HEK293 (cell line): Measurements from ENCODE around the gene PARP6.

Experiments
- HOXC10 ChIP-seq: sonication (generic); formaldehyde crosslinking; IDR thresholded peaks from 2 replicates; pipeline ENCODE4 v1.8.1; 2023; ENCODE audit warnings: mild to moderate bottlenecking, missing genetic modification reagents
- OVOL3 ChIP-seq: fragments of 450-650 bp; formaldehyde crosslinking; IDR thresholded peaks from 2 replicates; pipeline ENCODE4 v1.5.1; 2016; ENCODE audit warnings: missing biosample characterization, missing genetic modification characterization
- YY2 ChIP-seq: fragments of 450-650 bp; formaldehyde crosslinking; IDR thresholded peaks from 2 replicates; pipeline ENCODE4 v1.5.1; 2016; ENCODE audit warnings: missing biosample characterization, missing genetic modification characterization
- ZBTB44 ChIP-seq: fragments of 450-650 bp; IDR thresholded peaks from 2 replicates; pipeline ENCODE4 v1.5.1; 2018; ENCODE audit warnings: missing biosample characterization, mild to moderate bottlenecking, missing genetic modification characterization
- ZBTB49 ChIP-seq: fragments of 450-650 bp; formaldehyde crosslinking; IDR thresholded peaks from 2 replicates; pipeline ENCODE4 v1.5.1; 2016; ENCODE audit warnings: missing biosample characterization, missing genetic modification characterization, low read depth
- ZEB2 ChIP-seq: fragments of 450-650 bp; formaldehyde crosslinking; IDR thresholded peaks from 2 replicates; pipeline ENCODE4 v1.5.1; 2016; ENCODE audit warnings: missing biosample characterization, missing genetic modification characterization
- ZNF114 ChIP-seq: fragments of 450-650 bp; formaldehyde crosslinking; IDR thresholded peaks from 2 replicates; pipeline ENCODE4 v1.5.0; 2017; ENCODE audit warnings: missing biosample characterization, missing genetic modification characterization
- ZNF202 ChIP-seq: fragments of 450-650 bp; formaldehyde crosslinking; IDR thresholded peaks from 2 replicates; pipeline ENCODE4 v1.5.1; 2016; ENCODE audit warnings: missing biosample characterization, missing genetic modification characterization, borderline replicate concordance
- ZNF211 ChIP-seq: fragments of 450-650 bp; formaldehyde crosslinking; IDR thresholded peaks from 2 replicates; pipeline ENCODE4 v1.5.1; 2016; ENCODE audit warnings: low read depth, missing biosample characterization, missing genetic modification characterization
- ZNF521 ChIP-seq: fragments of 450-650 bp; formaldehyde crosslinking; IDR thresholded peaks from 2 replicates; pipeline ENCODE4 v1.5.1; 2017; ENCODE audit warnings: missing biosample characterization, mild to moderate bottlenecking, missing genetic modification characterization
- ZNF549 ChIP-seq: fragments of 450-650 bp; IDR thresholded peaks from 2 replicates; pipeline ENCODE4 v1.5.1; 2018; ENCODE audit warnings: missing biosample characterization, missing genetic modification characterization, mild to moderate bottlenecking, inconsistent platforms, moderate library complexity
- ZNF596 ChIP-seq: fragments of 450-650 bp; IDR thresholded peaks from 2 replicates; pipeline ENCODE4 v1.5.0; 2018; ENCODE audit warnings: missing biosample characterization, mild to moderate bottlenecking, missing genetic modification characterization, moderate library complexity
- ZNF610 ChIP-seq: fragments of 450-650 bp; formaldehyde crosslinking; IDR thresholded peaks from 2 replicates; pipeline ENCODE4 v1.5.1; 2016; ENCODE audit warnings: missing biosample characterization, missing genetic modification characterization, borderline replicate concordance
- ZNF621 ChIP-seq: fragments of 450-650 bp; formaldehyde crosslinking; IDR thresholded peaks from 2 replicates; pipeline ENCODE4 v1.5.1; 2017; ENCODE audit warnings: missing biosample characterization, missing genetic modification characterization
- ZNF626 ChIP-seq: fragments of 450-650 bp; sonication (Bioruptor Pico); formaldehyde crosslinking; IDR thresholded peaks from 2 replicates; pipeline ENCODE4 v1.5.1; 2018; ENCODE audit warnings: missing biosample characterization, missing genetic modification characterization, inconsistent platforms
- ZNF670 ChIP-seq: fragments of 450-650 bp; formaldehyde crosslinking; IDR thresholded peaks from 2 replicates; pipeline ENCODE4 v1.5.1; 2016; ENCODE audit warnings: missing biosample characterization, missing genetic modification characterization, low read depth
- ZNF677 ChIP-seq: fragments of 450-650 bp; IDR thresholded peaks from 2 replicates; pipeline ENCODE4 v1.5.0; 2018; ENCODE audit warnings: missing biosample characterization, mild to moderate bottlenecking, missing genetic modification characterization, moderate library complexity
- ZNF701 ChIP-seq: fragments of 450-650 bp; formaldehyde crosslinking; IDR thresholded peaks from 2 replicates; pipeline ENCODE4 v1.5.1; 2016; ENCODE audit warnings: missing biosample characterization, missing genetic modification characterization
- ZNF704 ChIP-seq: fragments of 450-650 bp; formaldehyde crosslinking; IDR thresholded peaks from 2 replicates; pipeline ENCODE4 v1.5.1; 2016; ENCODE audit warnings: missing biosample characterization, missing genetic modification characterization
- ZNF830 ChIP-seq: fragments of 450-650 bp; IDR thresholded peaks from 2 replicates; pipeline ENCODE4 v1.5.0; 2018; ENCODE audit warnings: missing biosample characterization, missing genetic modification characterization, low read depth, mild to moderate bottlenecking, moderate library complexity
- TF ChIP-seq, protein P1 (sequence below): fragments of 450-650 bp; formaldehyde crosslinking; IDR thresholded peaks from 2 replicates; pipeline ENCODE4 v1.5.1; 2016; ENCODE audit warnings: missing biosample characterization, missing genetic modification characterization
- TF ChIP-seq, protein P2 (sequence below): fragments of 450-650 bp; formaldehyde crosslinking; IDR thresholded peaks from 2 replicates; pipeline ENCODE4 v1.5.1; 2016; ENCODE audit warnings: missing biosample characterization, missing genetic modification characterization, borderline replicate concordance
- TF ChIP-seq, protein P3 (sequence below): fragments of 450-650 bp; formaldehyde crosslinking; IDR thresholded peaks from 2 replicates; pipeline ENCODE4 v1.5.1; 2016; ENCODE audit warnings: missing biosample characterization, missing genetic modification characterization, borderline replicate concordance
- TF ChIP-seq, protein P4 (sequence below): fragments of 450-650 bp; formaldehyde crosslinking; IDR thresholded peaks from 2 replicates; pipeline ENCODE4 v1.5.1; 2017; ENCODE audit warnings: missing biosample characterization, missing genetic modification characterization
- TF ChIP-seq, protein P5 (sequence below): fragments of 450-650 bp; formaldehyde crosslinking; IDR thresholded peaks from 2 replicates; pipeline ENCODE4 v1.5.1; 2016; ENCODE audit warnings: missing biosample characterization, missing genetic modification characterization

The PARP6 gene

DNA sequence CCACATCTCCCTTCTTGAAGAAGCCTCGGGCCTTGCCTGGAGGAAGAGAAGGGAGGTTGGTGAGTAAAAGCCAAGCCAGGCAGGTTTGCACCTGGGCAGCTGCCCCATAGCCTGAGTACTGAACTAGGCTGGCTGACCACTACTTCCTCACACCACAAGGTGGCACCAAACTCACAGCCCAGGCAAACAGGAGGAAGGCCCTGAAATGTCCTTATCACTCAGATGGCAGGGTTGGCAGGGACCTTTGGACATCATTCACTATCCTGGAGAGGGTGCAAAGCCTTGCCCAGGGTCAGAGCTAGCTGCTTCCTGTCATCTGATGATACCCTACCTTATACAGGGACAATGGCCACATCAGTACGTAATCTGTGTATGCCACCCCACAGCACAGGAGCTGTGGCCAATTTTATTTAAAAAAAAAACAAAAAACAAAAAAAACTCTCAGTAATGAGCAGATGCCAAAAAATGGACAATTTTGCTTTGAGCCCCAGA, 72.6 kb downstream of the PARP6 start (continued):
- no peak for TF ChIP-seq ZNF670 (tag by site-specific recombination)
- TF ChIP-seq, protein P1, sequence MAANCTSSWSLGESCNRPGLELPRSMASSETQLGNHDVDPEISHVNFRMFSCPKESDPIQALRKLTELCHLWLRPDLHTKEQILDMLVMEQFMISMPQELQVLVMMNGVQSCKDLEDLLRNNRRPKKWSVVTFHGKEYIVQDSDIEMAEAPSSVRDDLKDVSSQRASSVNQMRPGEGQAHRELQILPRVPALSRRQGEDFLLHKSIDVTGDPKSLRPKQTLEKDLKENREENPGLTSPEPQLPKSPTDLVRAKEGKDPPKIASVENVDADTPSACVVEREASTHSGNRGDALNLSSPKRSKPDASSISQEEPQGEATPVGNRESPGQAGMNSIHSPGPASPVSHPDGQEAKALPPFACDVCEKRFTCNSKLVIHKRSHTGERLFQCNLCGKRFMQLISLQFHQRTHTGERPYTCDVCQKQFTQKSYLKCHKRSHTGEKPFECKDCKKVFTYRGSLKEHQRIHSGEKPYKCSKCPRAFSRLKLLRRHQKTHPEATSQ (tag by site-specific recombination), result no peak
- no peak for TF ChIP-seq ZBTB44 (tag by site-specific recombination)
- TF ChIP-seq ZNF211 (tag by site-specific recombination), result no peak
- peak; percentile 52; the same call in 1 of the 2 replicates for TF ChIP-seq ZEB2 (tag by site-specific recombination)
- no peak for TF ChIP-seq ZNF596 (tag by site-specific recombination)
- TF ChIP-seq ZNF626 (tag by site-specific recombination), result no peak
- TF ChIP-seq, protein P2, sequence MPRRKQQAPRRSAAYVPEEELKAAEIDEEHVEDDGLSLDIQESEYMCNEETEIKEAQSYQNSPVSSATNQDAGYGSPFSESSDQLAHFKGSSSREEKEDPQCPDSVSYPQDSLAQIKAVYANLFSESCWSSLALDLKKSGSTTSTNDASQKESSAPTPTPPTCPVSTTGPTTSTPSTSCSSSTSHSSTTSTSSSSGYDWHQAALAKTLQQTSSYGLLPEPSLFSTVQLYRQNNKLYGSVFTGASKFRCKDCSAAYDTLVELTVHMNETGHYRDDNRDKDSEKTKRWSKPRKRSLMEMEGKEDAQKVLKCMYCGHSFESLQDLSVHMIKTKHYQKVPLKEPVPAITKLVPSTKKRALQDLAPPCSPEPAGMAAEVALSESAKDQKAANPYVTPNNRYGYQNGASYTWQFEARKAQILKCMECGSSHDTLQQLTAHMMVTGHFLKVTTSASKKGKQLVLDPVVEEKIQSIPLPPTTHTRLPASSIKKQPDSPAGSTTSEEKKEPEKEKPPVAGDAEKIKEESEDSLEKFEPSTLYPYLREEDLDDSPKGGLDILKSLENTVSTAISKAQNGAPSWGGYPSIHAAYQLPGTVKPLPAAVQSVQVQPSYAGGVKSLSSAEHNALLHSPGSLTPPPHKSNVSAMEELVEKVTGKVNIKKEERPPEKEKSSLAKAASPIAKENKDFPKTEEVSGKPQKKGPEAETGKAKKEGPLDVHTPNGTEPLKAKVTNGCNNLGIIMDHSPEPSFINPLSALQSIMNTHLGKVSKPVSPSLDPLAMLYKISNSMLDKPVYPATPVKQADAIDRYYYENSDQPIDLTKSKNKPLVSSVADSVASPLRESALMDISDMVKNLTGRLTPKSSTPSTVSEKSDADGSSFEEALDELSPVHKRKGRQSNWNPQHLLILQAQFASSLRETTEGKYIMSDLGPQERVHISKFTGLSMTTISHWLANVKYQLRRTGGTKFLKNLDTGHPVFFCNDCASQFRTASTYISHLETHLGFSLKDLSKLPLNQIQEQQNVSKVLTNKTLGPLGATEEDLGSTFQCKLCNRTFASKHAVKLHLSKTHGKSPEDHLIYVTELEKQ (tag by site-specific recombination), result no peak; the same call in 1 of the 2 replicates
- no peak for TF ChIP-seq ZNF677
- TF ChIP-seq, protein P3, sequence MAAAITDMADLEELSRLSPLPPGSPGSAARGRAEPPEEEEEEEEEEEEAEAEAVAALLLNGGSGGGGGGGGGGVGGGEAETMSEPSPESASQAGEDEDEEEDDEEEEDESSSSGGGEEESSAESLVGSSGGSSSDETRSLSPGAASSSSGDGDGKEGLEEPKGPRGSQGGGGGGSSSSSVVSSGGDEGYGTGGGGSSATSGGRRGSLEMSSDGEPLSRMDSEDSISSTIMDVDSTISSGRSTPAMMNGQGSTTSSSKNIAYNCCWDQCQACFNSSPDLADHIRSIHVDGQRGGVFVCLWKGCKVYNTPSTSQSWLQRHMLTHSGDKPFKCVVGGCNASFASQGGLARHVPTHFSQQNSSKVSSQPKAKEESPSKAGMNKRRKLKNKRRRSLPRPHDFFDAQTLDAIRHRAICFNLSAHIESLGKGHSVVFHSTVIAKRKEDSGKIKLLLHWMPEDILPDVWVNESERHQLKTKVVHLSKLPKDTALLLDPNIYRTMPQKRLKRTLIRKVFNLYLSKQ (tag by site-specific recombination), result no peak
- TF ChIP-seq, protein P4, sequence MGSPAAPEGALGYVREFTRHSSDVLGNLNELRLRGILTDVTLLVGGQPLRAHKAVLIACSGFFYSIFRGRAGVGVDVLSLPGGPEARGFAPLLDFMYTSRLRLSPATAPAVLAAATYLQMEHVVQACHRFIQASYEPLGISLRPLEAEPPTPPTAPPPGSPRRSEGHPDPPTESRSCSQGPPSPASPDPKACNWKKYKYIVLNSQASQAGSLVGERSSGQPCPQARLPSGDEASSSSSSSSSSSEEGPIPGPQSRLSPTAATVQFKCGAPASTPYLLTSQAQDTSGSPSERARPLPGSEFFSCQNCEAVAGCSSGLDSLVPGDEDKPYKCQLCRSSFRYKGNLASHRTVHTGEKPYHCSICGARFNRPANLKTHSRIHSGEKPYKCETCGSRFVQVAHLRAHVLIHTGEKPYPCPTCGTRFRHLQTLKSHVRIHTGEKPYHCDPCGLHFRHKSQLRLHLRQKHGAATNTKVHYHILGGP (tag by site-specific recombination), result no peak
- TF ChIP-seq ZNF830 (tag by site-specific recombination), result no peak
- no peak for TF ChIP-seq HOXC10 (CRISPR knock-in tag)
- no peak for TF ChIP-seq ZNF202 (tag by site-specific recombination)
- TF ChIP-seq, protein P5, sequence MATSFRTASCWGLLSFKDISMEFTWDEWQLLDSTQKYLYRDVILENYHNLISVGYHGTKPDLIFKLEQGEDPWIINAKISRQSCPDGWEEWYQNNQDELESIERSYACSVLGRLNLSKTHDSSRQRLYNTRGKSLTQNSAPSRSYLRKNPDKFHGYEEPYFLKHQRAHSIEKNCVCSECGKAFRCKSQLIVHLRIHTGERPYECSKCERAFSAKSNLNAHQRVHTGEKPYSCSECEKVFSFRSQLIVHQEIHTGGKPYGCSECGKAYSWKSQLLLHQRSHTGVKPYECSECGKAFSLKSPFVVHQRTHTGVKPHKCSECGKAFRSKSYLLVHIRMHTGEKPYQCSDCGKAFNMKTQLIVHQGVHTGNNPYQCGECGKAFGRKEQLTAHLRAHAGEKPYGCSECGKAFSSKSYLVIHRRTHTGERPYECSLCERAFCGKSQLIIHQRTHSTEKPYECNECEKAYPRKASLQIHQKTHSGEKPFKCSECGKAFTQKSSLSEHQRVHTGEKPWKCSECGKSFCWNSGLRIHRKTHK (tag by site-specific recombination), result no peak
- no peak for TF ChIP-seq OVOL3
- no peak for TF ChIP-seq ZNF549 (tag by site-specific recombination)
- TF ChIP-seq ZNF701 (tag by site-specific recombination), result no peak
- TF ChIP-seq ZBTB49 (tag by site-specific recombination), result no peak
- no peak for TF ChIP-seq ZNF521 (tag by site-specific recombination)
- TF ChIP-seq ZNF114 (tag by site-specific recombination), result no peak
- no peak for TF ChIP-seq ZNF610 (tag by site-specific recombination)
- no peak for TF ChIP-seq YY2
- TF ChIP-seq ZNF621, result no peak
- no peak for TF ChIP-seq ZNF704 (tag by site-specific recombination)
